CD4-positive, alpha-beta T cell treated with Interleukin-12 subunit alpha and Interleukin-12 subunit beta, for 1 hour (primary cell): ENCODE data around the gene BMP8B.
"Not testable (repeated sequence)": the region's sequence is repeated elsewhere in the genome, so short reads cannot be mapped to it uniquely, and the experiment has no call there.

Experiments
- DNase-seq: peaks from one replicate; pipeline ENCODE4 v3.0.0-alpha.2; 2020

BMP8B gene

GRCh38 chr1:39788758-39789570 lies at the start of gene BMP8B:
TSS of gene BMP8B (minus strand) at chr1:39788865. CDS start at chr1:39788485, 380 bp downstream.
- DNase-seq = peak; percentile 58

GRCh38 chr1:39836595-39837110 lies 48.0 kb upstream of the BMP8B start:
- DNase-seq = no peak

GRCh38 chr1:39835935-39836594 lies 47.4 kb upstream of the BMP8B start:
- no peak for DNase-seq

GRCh38 chr1:39835110-39835509 lies 46.4 kb upstream of the BMP8B start:
- DNase-seq = no peak

GRCh38 chr1:39833621-39834385 lies 45.1 kb upstream of the BMP8B start:
- no peak for DNase-seq

GRCh38 chr1:39833121-39833520 lies 44.5 kb upstream of the BMP8B start:
- no peak for DNase-seq

GRCh38 chr1:39832294-39832693 lies 43.6 kb upstream of the BMP8B start:
- no peak for DNase-seq

- DNase-seq = no peak
Observed at GRCh38 chr1:39829791-39830533, 41.3 kb upstream of the BMP8B start.

GRCh38 chr1:39828734-39829133 lies 40.1 kb upstream of the BMP8B start:
- DNase-seq = no peak

GRCh38 chr1:39828255-39828654 lies 39.6 kb upstream of the BMP8B start:
- DNase-seq = not testable (repeated sequence)

GRCh38 chr1:39827201-39827600 lies 38.5 kb upstream of the BMP8B start:
- DNase-seq = no peak

GRCh38 chr1:39826583-39826982 lies 37.9 kb upstream of the BMP8B start:
- DNase-seq = no peak

GRCh38 chr1:39825432-39825941 lies 36.8 kb upstream of the BMP8B start:
- no peak for DNase-seq

- not testable (repeated sequence) for DNase-seq
Observed at GRCh38 chr1:39823450-39823849, 34.8 kb upstream of the BMP8B start.

- no peak for DNase-seq
Observed at GRCh38 chr1:39822146-39822545, 33.5 kb upstream of the BMP8B start.

- no peak for DNase-seq
Observed at GRCh38 chr1:39819091-39819812, 30.6 kb upstream of the BMP8B start.

GRCh38 chr1:39818482-39818881 lies 29.8 kb upstream of the BMP8B start:
- no peak for DNase-seq

GRCh38 chr1:39817091-39817932 lies 28.6 kb upstream of the BMP8B start:
- peak; percentile 77 for DNase-seq

GRCh38 chr1:39816415-39817090 lies 27.9 kb upstream of the BMP8B start:
- peak; percentile 41 for DNase-seq

- DNase-seq = no peak
Observed at GRCh38 chr1:39812913-39813312, 24.2 kb upstream of the BMP8B start.
